Naive B cell (primary cell): ENCODE results near the gene GMEB2. TPM values are rescaled to one million over a fixed set of nuclear protein-coding genes. Genes with fewer than 3 reads are reported as not detected.
"Not testable (repeated sequence)": the region's sequence is repeated elsewhere in the genome, so short reads cannot be mapped to it uniquely, and the experiment has no call there.

ENCODE experiments used
- ATAC-seq, 2 donors: fragments of 150-1000 bp; cut with Tn5 transposase; 2 replicates each; pipeline ENCODE4 v1.10.0; 2021; ENCODE audit warnings: low read depth in 2 of 2, mild to moderate bottlenecking in 2 of 2, moderate library complexity in 2 of 2
- DNase-seq: peaks from one replicate; pipeline ENCODE4 v3.0.0; 2022
- H3K27ac Mint-ChIP-seq, 6 donors: one replicate each; pipeline ENCODE4 v1.8.0; 2020 to 2022; ENCODE audit warnings: mild to moderate bottlenecking in 6 of 6, mixed read lengths in 6 of 6, moderate library complexity in 5 of 6, inconsistent platforms in 2 of 6
- H3K27me3 Mint-ChIP-seq, 3 donors: one replicate each; pipeline ENCODE4 v1.8.0; 2021 to 2022; ENCODE audit warnings: mixed read lengths in 3 of 3, mild to moderate bottlenecking in 1 of 3
- H3K36me3 Mint-ChIP-seq, 2 donors: one replicate each; pipeline ENCODE4 v1.8.0; 2020 to 2022; ENCODE audit warnings: mixed read lengths in 2 of 2, inconsistent platforms in 1 of 2, mild to moderate bottlenecking in 1 of 2
- H3K4me1 Mint-ChIP-seq, 3 donors: one replicate each; pipeline ENCODE4 v1.8.0; 2020 to 2022; ENCODE audit warnings: mixed read lengths in 3 of 3, inconsistent platforms in 1 of 3, mild to moderate bottlenecking in 1 of 3, moderate library complexity in 1 of 3
- H3K4me3 Mint-ChIP-seq, 8 donors: one replicate each; pipeline ENCODE4 v1.8.0; 2020 to 2022; ENCODE audit warnings: mild to moderate bottlenecking in 8 of 8, mixed read lengths in 8 of 8, moderate library complexity in 8 of 8, inconsistent platforms in 2 of 8
- H3K9me3 Mint-ChIP-seq, 7 donors: one replicate each; pipeline ENCODE4 v1.8.0; 2020 to 2022; ENCODE audit warnings: mixed read lengths in 7 of 7, mild to moderate bottlenecking in 5 of 7, inconsistent platforms in 2 of 7, moderate library complexity in 1 of 7
- polyA plus RNA-seq, 6 donors: library from polyadenylated mRNA; unstranded; fragments of 300-500 nt; fragmentation: Illumina TruSeq; gene quantifications; one replicate each; pipeline ENCODE4 v1.2.3, GENCODE V29; 2021; ENCODE audit warnings: low read depth in 6 of 6

Gene GMEB2
- polyA plus RNA-seq, 6 donors from 2014 or later: 3.1 to 16.0 (median 8.6) TPM

- DNase-seq: peak; percentile 64
- no peaks in the 10 kb centered on the region for H3K9me3 Mint-ChIP-seq
- H3K4me1 Mint-ChIP-seq: peaks cover 29 to 47% (median 32%) of the 10 kb centered on the region in 3 donors
- peak; percentile 34 to 35 for ATAC-seq
- H3K27ac Mint-ChIP-seq: peak overlapping the region in 4 of 6 donors; percentile 49 to 95 (median 78)
- H3K36me3 Mint-ChIP-seq: no peaks in the 10 kb centered on the region
- peak overlapping the region; percentile 75 to 92 (median 85) for H3K4me3 Mint-ChIP-seq
- H3K27me3 Mint-ChIP-seq: no peaks in the 10 kb centered on the region
Observed at GRCh38 chr20:63641146-63641791, 14.4 kb upstream of the GMEB2 start.

DNA sequence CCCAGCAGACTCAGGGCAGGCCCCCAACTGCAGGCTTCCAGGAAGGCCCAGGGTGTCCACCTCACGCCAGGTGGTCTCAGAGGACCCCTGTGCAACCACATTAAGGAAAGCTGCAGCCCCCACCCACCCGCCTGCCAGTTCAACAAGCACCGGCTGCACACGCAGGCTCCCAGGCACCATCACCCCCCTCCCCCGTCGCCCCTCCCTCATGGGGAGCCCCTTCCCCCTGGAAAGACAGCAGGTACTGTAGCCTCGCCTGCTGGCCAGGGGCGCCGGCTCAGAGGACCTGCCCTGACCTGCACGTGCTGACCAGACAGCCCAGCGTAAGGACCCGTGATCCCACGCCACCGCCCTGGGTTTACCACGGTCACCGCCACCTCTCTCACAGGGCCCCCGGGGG is 13.8 kb upstream of the GMEB2 start:
- Mint-ChIP-seq H3K4me1 (peaks cover 31 to 49% (median 35%) of the 10 kb centered on the region in 3 donors), H3K27ac (peak overlapping the region in 4 of 6 donors; percentile 33 to 98 (median 77)), H3K4me3 (peak overlapping the region; percentile 77 to 97 (median 92))
- H3K27me3 Mint-ChIP-seq, H3K9me3 Mint-ChIP-seq, ATAC-seq, DNase-seq, H3K36me3 Mint-ChIP-seq: not testable (repeated sequence)

DNA sequence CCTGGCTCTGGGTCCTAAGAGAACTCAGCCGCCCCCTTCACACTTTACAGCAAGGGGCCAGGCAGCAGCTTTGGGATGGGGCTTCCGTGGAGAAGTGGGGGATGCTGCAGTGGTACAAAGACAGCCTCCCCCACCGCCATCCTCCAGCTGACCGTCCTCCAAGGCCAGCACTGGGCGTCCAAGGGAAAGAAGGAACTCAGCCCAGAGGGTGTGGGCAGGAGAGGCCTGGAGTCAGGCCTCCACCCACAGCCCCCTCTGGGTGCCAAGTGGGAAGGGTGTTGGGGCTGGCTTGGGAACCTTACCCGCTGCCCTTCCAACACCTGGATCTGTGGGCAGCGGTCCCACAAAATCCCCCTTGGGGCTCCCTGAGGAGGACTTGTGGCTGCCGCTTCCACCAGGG is 13.2 kb upstream of the GMEB2 start:
- Mint-ChIP-seq H3K36me3 (no peaks in the 10 kb centered on the region), H3K9me3 (no peaks in the 10 kb centered on the region), H3K27me3 (no peaks in the 10 kb centered on the region), H3K27ac (peak overlapping the region in 5 of 6 donors; percentile 98 to 99 (median 98)), H3K4me1 (peaks cover 33 to 55% (median 41%) of the 10 kb centered on the region in 3 donors), H3K4me3 (peak overlapping the region; percentile 89 to 97 (median 93))
- no peak for ATAC-seq
- DNase-seq: no peak

DNA sequence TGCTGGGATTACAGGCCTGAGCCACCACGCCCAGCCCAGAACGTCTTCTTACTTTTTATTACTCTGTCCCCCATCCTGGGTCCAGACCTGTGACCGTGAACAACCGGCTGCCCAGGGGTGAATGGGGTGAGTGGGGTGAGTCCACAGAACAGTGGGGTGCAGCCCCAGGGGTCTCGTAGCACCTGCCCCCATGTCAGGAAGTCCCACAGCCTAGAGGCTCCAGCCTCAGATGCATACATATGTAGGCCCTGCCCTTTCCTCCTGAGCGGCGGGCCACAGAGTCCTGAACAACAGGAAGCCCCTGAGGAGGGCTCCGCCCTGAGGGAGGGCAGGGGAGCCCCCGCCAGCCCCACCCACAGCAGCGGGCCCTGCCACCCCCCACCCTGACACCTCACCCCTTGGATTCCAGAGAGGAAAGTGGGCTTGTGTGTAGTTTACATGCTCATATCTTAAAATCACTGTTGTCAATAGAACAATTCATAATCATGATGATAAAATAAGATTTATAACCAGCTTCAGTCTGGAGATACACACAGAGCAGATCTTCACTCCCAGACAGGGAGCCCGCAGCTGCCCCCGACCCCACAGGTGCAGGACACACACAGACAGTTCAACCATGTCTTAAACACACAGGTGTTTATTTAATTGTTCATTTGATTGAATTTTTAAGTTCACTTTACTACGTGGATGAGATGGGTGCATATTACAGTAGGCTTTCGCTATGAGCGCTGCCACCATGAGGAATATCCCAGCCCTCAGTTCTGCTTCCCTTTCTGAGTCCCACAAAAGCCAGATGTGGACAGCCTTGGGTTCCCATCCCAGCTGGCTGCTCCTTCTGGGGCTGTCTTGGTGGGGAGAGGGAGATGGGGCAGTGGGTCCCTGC is 12.4 kb upstream of the GMEB2 start:
- ATAC-seq (peak; percentile 37 to 38), DNase-seq (peak; percentile 73)
- Mint-ChIP-seq H3K36me3 (no peaks in the 10 kb centered on the region), H3K27me3 (no peaks in the 10 kb centered on the region), H3K9me3 (no peaks in the 10 kb centered on the region), H3K4me3 (peak overlapping the region; percentile 89 to 97 (median 93)), H3K27ac (peak overlapping the region; percentile 98 to 100 (median 98)), H3K4me1 (peaks cover 30 to 56% (median 49%) of the 10 kb centered on the region in 3 donors)

- Mint-ChIP-seq H3K4me1 (peaks cover 29 to 64% (median 48%) of the 10 kb centered on the region in 3 donors), H3K9me3 (no peaks in the 10 kb centered on the region), H3K36me3 (no peaks in the 10 kb centered on the region), H3K4me3 (peak overlapping the region; percentile 2 to 92 (median 48)), H3K27ac (peak overlapping the region; percentile 63 to 98 (median 92)), H3K27me3 (no peaks in the 10 kb centered on the region)
- DNase-seq (no peak), ATAC-seq (no peak)
Observed at GRCh38 chr20:63636752-63637628, 10.1 kb upstream of the GMEB2 start.

DNA sequence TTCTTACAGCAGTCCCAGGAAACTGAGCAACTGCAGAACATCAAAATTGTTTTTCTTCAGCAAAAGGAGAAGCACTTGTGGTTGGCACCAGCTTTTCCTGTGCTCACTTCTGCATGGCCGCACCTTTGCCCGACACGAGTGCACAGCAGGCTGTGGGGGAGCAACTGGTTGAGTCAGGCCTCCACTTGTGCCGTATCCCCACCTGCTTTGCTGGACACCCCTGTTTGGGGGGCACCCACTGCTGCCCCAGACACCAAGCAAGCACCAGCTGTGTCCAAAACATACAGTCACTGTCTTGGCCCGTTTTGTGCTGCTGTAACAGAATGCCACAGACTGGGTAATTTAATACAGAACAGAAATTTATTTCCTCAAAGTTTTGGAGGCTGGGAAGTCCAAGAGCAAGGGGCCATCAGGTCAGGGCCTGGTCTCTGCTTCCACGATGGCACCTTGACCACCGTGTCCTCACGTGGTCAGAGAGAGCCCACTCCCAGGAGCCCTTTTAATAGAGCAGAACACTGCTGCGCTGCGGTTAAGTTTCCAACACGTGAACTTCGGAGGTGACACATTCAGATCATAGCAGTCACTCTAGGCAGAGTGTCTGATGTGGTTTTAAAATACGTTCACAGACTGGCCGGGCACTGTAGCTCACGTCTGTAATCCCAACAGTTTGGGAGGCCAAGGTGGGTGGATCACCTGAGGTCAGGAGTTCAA is 8.7 kb upstream of the GMEB2 start:
- DNase-seq (peak; percentile 79), ATAC-seq (peak; percentile 70 to 71)
- H3K36me3 Mint-ChIP-seq: no peaks in the 10 kb centered on the region
- peaks cover 31 to 76% (median 60%) of the 10 kb centered on the region in 3 donors for H3K4me1 Mint-ChIP-seq
- no peaks in the 10 kb centered on the region for H3K27me3 Mint-ChIP-seq
- H3K9me3 Mint-ChIP-seq: no peaks in the 10 kb centered on the region
- peak overlapping the region; percentile 67 to 92 (median 86) for H3K4me3 Mint-ChIP-seq
- H3K27ac Mint-ChIP-seq: peak overlapping the region; percentile 96 to 99 (median 98)

- Mint-ChIP-seq H3K4me1 (peaks cover 25 to 77% (median 53%) of the 10 kb centered on the region in 3 donors), H3K27me3 (no peaks in the 10 kb centered on the region), H3K4me3 (peak overlapping the region in 6 of 8 donors; percentile 21 to 73 (median 55)), H3K36me3 (no peaks in the 10 kb centered on the region), H3K9me3 (no peaks in the 10 kb centered on the region), H3K27ac (peak overlapping the region; percentile 12 to 97 (median 82))
- no peak for ATAC-seq
- DNase-seq: no peak
Observed at GRCh38 chr20:63633732-63634131, 6.8 kb upstream of the GMEB2 start.

- DNase-seq (peak; percentile 62), ATAC-seq (peak; percentile 20 to 25)
- H3K27ac Mint-ChIP-seq: peak overlapping the region; percentile 95 to 99 (median 97)
- not testable (repeated sequence) for H3K36me3 Mint-ChIP-seq, H3K27me3 Mint-ChIP-seq, H3K9me3 Mint-ChIP-seq
- peak overlapping the region; percentile 69 to 90 (median 84) for H3K4me3 Mint-ChIP-seq
- peaks cover 29 to 67% (median 44%) of the 10 kb centered on the region in 3 donors for H3K4me1 Mint-ChIP-seq
Observed at GRCh38 chr20:63631426-63631825, 4.5 kb upstream of the GMEB2 start.

DNA sequence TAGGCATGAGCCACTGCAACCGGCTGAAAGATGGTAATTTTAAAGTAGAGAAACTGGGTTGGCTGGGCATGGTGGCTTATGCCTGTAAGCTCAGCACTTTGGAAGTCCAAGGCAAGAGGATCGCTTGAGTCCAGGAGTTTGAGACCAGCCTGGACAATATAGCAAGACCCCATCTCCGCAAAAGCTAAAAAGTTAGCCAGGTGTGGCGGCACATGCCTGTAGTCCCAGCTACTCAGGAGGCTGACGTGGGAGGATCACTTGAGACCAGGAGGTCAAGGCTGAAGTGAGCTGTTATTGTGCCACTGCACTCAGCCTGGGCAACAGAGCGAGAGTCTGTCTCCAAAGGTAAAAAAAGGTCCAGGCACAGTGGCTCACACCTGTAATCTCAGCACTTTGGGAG is 4.1 kb upstream of the GMEB2 start:
- H3K4me3 Mint-ChIP-seq: peak overlapping the region in 7 of 8 donors; percentile 69 to 90 (median 83)
- H3K36me3 Mint-ChIP-seq, ATAC-seq, H3K9me3 Mint-ChIP-seq, H3K27me3 Mint-ChIP-seq, DNase-seq: not testable (repeated sequence)
- peak overlapping the region in 5 of 6 donors; percentile 95 to 99 (median 97) for H3K27ac Mint-ChIP-seq
- H3K4me1 Mint-ChIP-seq: peaks cover 29 to 67% (median 44%) of the 10 kb centered on the region in 3 donors

- H3K4me3 Mint-ChIP-seq: peak overlapping the region; percentile 93 to 97 (median 95)
- ATAC-seq: no peak
- H3K27me3 Mint-ChIP-seq: no peaks in the 10 kb centered on the region
- no peaks in the 10 kb centered on the region for H3K36me3 Mint-ChIP-seq
- peak overlapping the region; percentile 77 to 97 (median 93) for H3K27ac Mint-ChIP-seq
- peaks cover 20 to 61% (median 38%) of the 10 kb centered on the region in 3 donors for H3K4me1 Mint-ChIP-seq
- DNase-seq: no peak
- H3K9me3 Mint-ChIP-seq: no peaks in the 10 kb centered on the region
Observed at GRCh38 chr20:63628246-63628975, 1.5 kb upstream of the GMEB2 start.

- H3K27ac Mint-ChIP-seq: peak overlapping the region; percentile 77 to 97 (median 93)
- DNase-seq: no peak
- H3K27me3 Mint-ChIP-seq: no peaks in the 10 kb centered on the region
- no peaks in the 10 kb centered on the region for H3K9me3 Mint-ChIP-seq
- no peaks in the 10 kb centered on the region for H3K36me3 Mint-ChIP-seq
- H3K4me3 Mint-ChIP-seq: peak overlapping the region; percentile 93 to 97 (median 95)
- ATAC-seq: no peak
- peaks cover 18 to 58% (median 39%) of the 10 kb centered on the region in 3 donors for H3K4me1 Mint-ChIP-seq
Observed at GRCh38 chr20:63627751-63628245, 897 bp upstream of the GMEB2 start.
